H9 (cell line): ENCODE results near the gene PIP4K2A. TPM values are rescaled to one million over a fixed set of nuclear protein-coding genes. Genes with fewer than 3 reads are reported as not detected.

ENCODE experiments used
- DNase-seq: peaks from one replicate; pipeline ENCODE4 v3.0.0-alpha.2; 2017
- H2AFZ ChIP-seq: one replicate; pipeline ENCODE4 v1.6.1; 2013; ENCODE audit warnings: mild to moderate bottlenecking, low read length, control low read depth, moderate library complexity
- H2AK5ac ChIP-seq: 2 replicates; pipeline ENCODE4 v1.6.1; 2013; ENCODE audit warnings: low read length, control low read depth, mixed read lengths; ENCODE audit not compliant: insufficient read length
- H2BK120ac ChIP-seq: one replicate; pipeline ENCODE4 v1.6.1; 2013; ENCODE audit warnings: low read depth, mild to moderate bottlenecking, low read length, control low read depth, inconsistent platforms; ENCODE audit not compliant: poor library complexity, severe bottlenecking
- H2BK12ac ChIP-seq: 2 replicates; pipeline ENCODE4 v1.6.1; 2013; ENCODE audit warnings: low read length, control low read depth, mixed read lengths, low read depth; ENCODE audit not compliant: insufficient read length
- H2BK15ac ChIP-seq: 2 replicates; pipeline ENCODE4 v1.6.1; 2013; ENCODE audit warnings: low read depth, low read length, control low read depth
- H2BK20ac ChIP-seq: one replicate; pipeline ENCODE4 v1.6.1; 2013; ENCODE audit warnings: low read depth, mild to moderate bottlenecking, low read length, control low read depth, inconsistent platforms; ENCODE audit not compliant: poor library complexity, severe bottlenecking
- H2BK5ac ChIP-seq: 2 replicates; pipeline ENCODE4 v1.6.1; 2013; ENCODE audit warnings: low read length, control low read depth, mixed read lengths; ENCODE audit not compliant: insufficient read length
- H3K14ac ChIP-seq: 2 replicates; pipeline ENCODE4 v1.6.1; 2013; ENCODE audit warnings: low read length, control low read depth; ENCODE audit not compliant: insufficient read depth
- H3K18ac ChIP-seq: 2 replicates; pipeline ENCODE4 v1.6.1; 2013; ENCODE audit warnings: low read depth, mild to moderate bottlenecking, mixed read lengths, low read length, control low read depth; ENCODE audit not compliant: insufficient read length
- H3K23ac ChIP-seq: 2 replicates; pipeline ENCODE4 v1.6.1; 2013; ENCODE audit warnings: low read length, control low read depth, mixed read lengths, low read depth; ENCODE audit not compliant: insufficient read length
- H3K23me2 ChIP-seq: 2 replicates; pipeline ENCODE4 v1.6.1; 2013; ENCODE audit warnings: low read depth, mild to moderate bottlenecking, mixed read lengths, low read length, control low read depth; ENCODE audit not compliant: insufficient read length, poor library complexity, severe bottlenecking
- H3K27ac ChIP-seq: 2 replicates; pipeline ENCODE4 v1.5.1; 2013; ENCODE audit warnings: low read length, control low read depth, mixed read lengths, low read depth; ENCODE audit not compliant: insufficient read length
- H3K27me3 ChIP-seq: 2 replicates; pipeline ENCODE4 v1.6.1; 2013; ENCODE audit warnings: low read length, control low read depth, inconsistent platforms; ENCODE audit not compliant: insufficient read depth
- H3K4ac ChIP-seq: 2 replicates; pipeline ENCODE4 v1.6.1; 2013; ENCODE audit warnings: low read depth, mild to moderate bottlenecking, control low read depth, inconsistent platforms, low read length, moderate library complexity
- H3K4me1 ChIP-seq: 2 replicates; pipeline ENCODE4 v1.6.1; 2013; ENCODE audit warnings: low read length, control low read depth, inconsistent platforms; ENCODE audit not compliant: insufficient read depth
- H3K4me2 ChIP-seq: 2 replicates; pipeline ENCODE4 v1.6.1; 2013; ENCODE audit warnings: low read length, control low read depth, mixed read lengths; ENCODE audit not compliant: insufficient read length, insufficient read depth
- H3K56ac ChIP-seq: 2 replicates; pipeline ENCODE4 v1.6.1; 2013; ENCODE audit warnings: low read depth, mild to moderate bottlenecking, mixed read lengths, low read length, control low read depth; ENCODE audit not compliant: insufficient read length
- H3K79me1 ChIP-seq: 2 replicates; pipeline ENCODE4 v1.6.1; 2013; ENCODE audit warnings: low read depth, mild to moderate bottlenecking, moderate library complexity, low read length, control low read depth, inconsistent platforms; ENCODE audit not compliant: insufficient read depth, poor library complexity, severe bottlenecking
- H3K79me2 ChIP-seq: 2 replicates; pipeline ENCODE4 v1.6.1; 2013; ENCODE audit warnings: low read length, control low read depth, inconsistent platforms; ENCODE audit not compliant: insufficient read depth
- H3K9ac ChIP-seq: 2 replicates; pipeline ENCODE4 v1.6.1; 2013; ENCODE audit warnings: low read length, control low read depth, mixed read lengths; ENCODE audit not compliant: insufficient read length; ENCODE audit errors: extremely low read depth
- H3K9me3 ChIP-seq: one replicate; pipeline ENCODE4 v1.6.1; 2013; ENCODE audit warnings: low read depth, low read length, inconsistent platforms; ENCODE audit not compliant: control insufficient read depth
- H3T11ph ChIP-seq: one replicate; pipeline ENCODE4 v1.6.1; 2013; ENCODE audit warnings: mild to moderate bottlenecking, low read length, control low read depth, inconsistent platforms
- H4K20me1 ChIP-seq: one replicate; pipeline ENCODE4 v1.6.1; 2013; ENCODE audit not compliant: control insufficient read depth, insufficient read length, insufficient read depth
- H4K5ac ChIP-seq: 2 replicates; pipeline ENCODE4 v1.6.1; 2013; ENCODE audit warnings: low read depth, mild to moderate bottlenecking, mixed read lengths, low read length, control low read depth; ENCODE audit not compliant: insufficient read length
- H4K8ac ChIP-seq: replicated peaks from 2 replicates; pipeline ENCODE4 v1.6.1; 2013; ENCODE audit warnings: low read length, control low read depth, mixed read lengths, low read depth; ENCODE audit not compliant: insufficient read length
- H4K91ac ChIP-seq: 2 replicates; pipeline ENCODE4 v1.6.1; 2013; ENCODE audit warnings: low read depth, mild to moderate bottlenecking, moderate library complexity, mixed read lengths, low read length, control low read depth; ENCODE audit not compliant: insufficient read length
- H3K27ac Mint-ChIP-seq, 3 experiments: 2 replicates in 2 of 3; 3 replicates in 1 of 3; pipeline ENCODE4 v1.8.0; 2020 to 2021; ENCODE audit warnings: mixed read lengths in 3 of 3, mild to moderate bottlenecking in 1 of 3, moderate library complexity in 1 of 3
- H3K27me3 Mint-ChIP-seq: 2 replicates; pipeline ENCODE4 v1.8.0; 2021; ENCODE audit warnings: low read depth, mild to moderate bottlenecking, moderate library complexity, mixed read lengths
- H3K36me3 Mint-ChIP-seq, 3 experiments: 2 replicates in 2 of 3; 3 replicates in 1 of 3; pipeline ENCODE4 v1.8.0; 2020 to 2021; ENCODE audit warnings: low read depth in 3 of 3, mixed read lengths in 3 of 3; ENCODE audit not compliant: insufficient read depth in 1 of 3
- H3K4me1 Mint-ChIP-seq, 2 experiments: 2 replicates each; pipeline ENCODE4 v1.8.0; 2020; ENCODE audit warnings: mixed read lengths in 2 of 2
- H3K4me3 Mint-ChIP-seq, 2 experiments: 2 replicates in 1 of 2; 3 replicates in 1 of 2; pipeline ENCODE4 v1.8.0; 2020 to 2021; ENCODE audit warnings: mild to moderate bottlenecking in 2 of 2, mixed read lengths in 2 of 2, moderate library complexity in 1 of 2
- H3K9me3 Mint-ChIP-seq, 2 experiments: 2 replicates in 1 of 2; 3 replicates in 1 of 2; pipeline ENCODE4 v1.8.0; 2020; ENCODE audit warnings: mild to moderate bottlenecking in 2 of 2, mixed read lengths in 2 of 2, moderate library complexity in 1 of 2
- WGBS: extraction: QIAGEN DNeasy Blood & Tissue Kit; methylation state at CpG from one replicate; pipeline ENCODE4 v1.1.7; 2013; ENCODE audit warnings: missing lambda C conversion rate, low lambda C conversion rate, mixed read lengths; ENCODE audit not compliant: insufficient read length; ENCODE audit errors: extremely low coverage; 5-methylcytosine and 5-hydroxymethylcytosine counted together
- total RNA-seq: library from RNA; stranded (reverse); gene quantifications from 2 replicates; pipeline ENCODE4 v1.2.1, GENCODE V29; 2021
- TF ChIP-seq, protein P1 (sequence below): fragments of 200-600 bp; sonication (generic); conservative IDR thresholded peaks from 3 replicates; pipeline ENCODE4 v1.8.0; 2021; ENCODE audit warnings: antibody characterized with exemption, mild to moderate bottlenecking

Gene PIP4K2A
- total RNA-seq, 1 experiment from 2014 or later, result 33.6 TPM

DNA sequence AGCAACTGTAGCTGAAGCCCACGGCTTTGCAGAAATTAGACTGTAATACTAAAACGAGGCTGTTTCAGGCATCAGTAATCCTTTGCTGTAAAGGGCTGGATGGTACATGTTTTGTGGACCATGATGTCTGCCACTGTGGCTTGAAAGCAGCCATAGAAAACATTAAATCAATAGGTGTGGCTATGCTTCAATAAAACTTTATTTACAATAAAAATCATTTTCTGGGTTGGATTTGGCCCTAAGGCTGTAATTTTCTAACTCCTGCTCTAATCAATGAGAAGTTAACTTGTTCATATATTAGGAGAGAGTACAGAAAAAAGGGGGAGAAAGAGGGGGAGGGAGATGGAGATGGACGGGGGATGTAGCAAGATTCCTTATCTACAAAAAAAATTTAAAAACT is 183.4 kb downstream of the PIP4K2A start:
- Histone ChIP-seq H2AK5ac (no peak overlapping the region), H2BK20ac (no peak overlapping the region), H3K18ac (no peak overlapping the region), H3K4me2 (no peak overlapping the region), H2BK120ac (no peak overlapping the region), H2BK15ac (no peak overlapping the region), H4K5ac (no peak overlapping the region), H3K9me3 (no peaks in the 10 kb centered on the region), H3T11ph (no peak overlapping the region), H4K8ac (no peak overlapping the region), H3K27me3 (no peaks in the 10 kb centered on the region), H3K9ac (no peak overlapping the region), H3K79me2 (no peaks in the 10 kb centered on the region), H3K27ac (no peak overlapping the region), H3K23ac (no peak overlapping the region), H3K23me2 (no peaks in the 10 kb centered on the region), H4K20me1 (no peaks in the 10 kb centered on the region), H2BK12ac (no peak overlapping the region), H3K4me1 (no peaks in the 10 kb centered on the region), H3K56ac (no peak overlapping the region), H2BK5ac (no peak overlapping the region), H4K91ac (no peak overlapping the region), H3K14ac (no peak overlapping the region), H3K79me1 (no peaks in the 10 kb centered on the region), H3K4ac (no peak overlapping the region), H2AFZ (no peak overlapping the region)
- H3K4me1 Mint-ChIP-seq, result no peaks in the 10 kb centered on the region
- H3K36me3 Mint-ChIP-seq, result peaks cover 6 to 15% (median 6%) of the 10 kb centered on the region in 3 experiments; a peak in 5 of 7 replicates
- no CpG with 5 or more reads among the region's 3 CpGs for WGBS
- no peak overlapping the region for H3K4me3 Mint-ChIP-seq
- H3K27ac Mint-ChIP-seq, result no peak overlapping the region
- peaks cover 13% of the 10 kb centered on the region for H3K27me3 Mint-ChIP-seq
- DNase-seq, result no peak
- peaks cover 20 to 26% of the 10 kb centered on the region in 2 experiments for H3K9me3 Mint-ChIP-seq
- TF ChIP-seq, protein P1, sequence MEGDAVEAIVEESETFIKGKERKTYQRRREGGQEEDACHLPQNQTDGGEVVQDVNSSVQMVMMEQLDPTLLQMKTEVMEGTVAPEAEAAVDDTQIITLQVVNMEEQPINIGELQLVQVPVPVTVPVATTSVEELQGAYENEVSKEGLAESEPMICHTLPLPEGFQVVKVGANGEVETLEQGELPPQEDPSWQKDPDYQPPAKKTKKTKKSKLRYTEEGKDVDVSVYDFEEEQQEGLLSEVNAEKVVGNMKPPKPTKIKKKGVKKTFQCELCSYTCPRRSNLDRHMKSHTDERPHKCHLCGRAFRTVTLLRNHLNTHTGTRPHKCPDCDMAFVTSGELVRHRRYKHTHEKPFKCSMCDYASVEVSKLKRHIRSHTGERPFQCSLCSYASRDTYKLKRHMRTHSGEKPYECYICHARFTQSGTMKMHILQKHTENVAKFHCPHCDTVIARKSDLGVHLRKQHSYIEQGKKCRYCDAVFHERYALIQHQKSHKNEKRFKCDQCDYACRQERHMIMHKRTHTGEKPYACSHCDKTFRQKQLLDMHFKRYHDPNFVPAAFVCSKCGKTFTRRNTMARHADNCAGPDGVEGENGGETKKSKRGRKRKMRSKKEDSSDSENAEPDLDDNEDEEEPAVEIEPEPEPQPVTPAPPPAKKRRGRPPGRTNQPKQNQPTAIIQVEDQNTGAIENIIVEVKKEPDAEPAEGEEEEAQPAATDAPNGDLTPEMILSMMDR, result no peak
